ENCODE results near the gene ATP5F1E. TPM values are rescaled to one million over a fixed set of nuclear protein-coding genes. Genes with fewer than 3 reads are reported as not detected.

Gene ATP5F1E
- total and polyA plus RNA-seq, 9 of the 15 experiments (the other 6 are each of a cell fraction or from before 2014, with no cell fraction given), result 60.3 to 162 (median 113) TPM

GRCh38 chr20:59010995-59011873 is 20.9 kb downstream of the ATP5F1E start (continued):
- TF ChIP-seq MBD1 (CRISPR knock-in tag; IDR thresholded peaks at IDR 0.05) (no peak), ZNF121 (CRISPR knock-in tag; conservative IDR thresholded peaks at IDR 0.05) (no peak), NR1H2 (CRISPR knock-in tag; IDR thresholded peaks at IDR 0.05) (no peak), RCOR1 (IDR thresholded peaks at IDR 0.05; ENCODE audit: borderline replicate concordance in 1 of 2, low read depth in 2 of 2, low read length in 2 of 2) (no peak), ZNF140 (CRISPR knock-in tag; IDR thresholded peaks at IDR 0.05) (no peak), ZNF398 (CRISPR knock-in tag; IDR thresholded peaks at IDR 0.05) (no peak), CHD4 (IDR thresholded peaks at IDR 0.05; ENCODE audit: insufficient read depth, insufficient replicate concordance, low read depth, low read length, poor library complexity, severe bottlenecking) (no peak), SMARCA5 (IDR thresholded peaks at IDR 0.05) (no peak), ADNP (tag; IDR thresholded peaks at IDR 0.05) (no peak), NR2C2 (CRISPR knock-in tag; IDR thresholded peaks at IDR 0.05) (no peak), NR2C2 (tag; IDR thresholded peaks at IDR 0.05) (peak; percentile 3; the same call in 1 of the 2 replicates), MTA1 (IDR thresholded peaks at IDR 0.05; ENCODE audit: borderline replicate concordance) (peak; percentile 44; the same call in 1 of the 2 replicates), FOXP1 (CRISPR knock-in tag; IDR thresholded peaks at IDR 0.05) (no peak), ZNF354B (CRISPR knock-in tag; IDR thresholded peaks at IDR 0.05) (no peak), ZNF197 (CRISPR knock-in tag; IDR thresholded peaks at IDR 0.05; ENCODE audit: low read depth) (no peak), E2F8 (IDR thresholded peaks at IDR 0.05; ENCODE audit: low read depth, partially characterized antibody) (no peak), BRD9 (IDR thresholded peaks at IDR 0.05; ENCODE audit: low read depth, partially characterized antibody) (peak; percentile 73), WHSC1 (IDR thresholded peaks at IDR 0.05; ENCODE audit: low read length) (no peak), ARNT (IDR thresholded peaks at IDR 0.05) (no peak; a peak in 1 of 4 replicates), IRF2 (CRISPR knock-in tag; IDR thresholded peaks at IDR 0.05) (no peak), ZC3H4 (CRISPR knock-in tag; IDR thresholded peaks at IDR 0.05; ENCODE audit: borderline replicate concordance) (no peak), PCBP2 (IDR thresholded peaks at IDR 0.05; ENCODE audit: low read depth, low read length, poor library complexity, severe bottlenecking) (no peak), ZFP1 (CRISPR knock-in tag; IDR thresholded peaks at IDR 0.05) (no peak)
